ENCODE results near the gene DPPA5. TPM values are rescaled to one million over a fixed set of nuclear protein-coding genes. Genes with fewer than 3 reads are reported as not detected.

Gene DPPA5
- polyA plus RNA-seq, 1 donor from 2014 or later, result not detected

DNA sequence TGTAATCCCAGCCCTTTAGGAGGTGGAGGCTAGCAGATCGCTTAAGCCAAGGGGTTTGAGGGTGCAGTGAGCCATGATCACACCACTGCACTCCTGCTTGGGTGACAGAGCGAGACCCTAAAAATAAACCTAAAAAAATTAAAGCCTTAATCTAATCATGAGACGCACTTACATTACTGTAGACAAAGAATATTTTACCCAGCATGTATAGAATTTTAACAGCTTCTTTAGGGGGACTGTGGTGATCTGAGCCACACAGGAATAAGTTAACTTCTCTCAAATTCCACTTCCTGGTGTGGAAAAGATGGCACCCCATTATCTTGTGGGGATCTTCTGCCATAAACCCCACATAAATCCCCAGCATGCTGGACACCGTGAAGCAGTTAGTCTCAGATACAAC is 17.9 kb upstream of the DPPA5 start:
- Histone ChIP-seq H3K9me2 (ENCODE audit: insufficient read depth, low read length) (no peaks in the 10 kb centered on the region), H4K20me1 (ENCODE audit: insufficient read depth) (no peaks in the 10 kb centered on the region), H2AFZ (ENCODE audit: low read depth, low read length) (no peak overlapping the region), H3K27me3 (ENCODE audit: insufficient read depth, low read depth, low read length) (no peaks in the 10 kb centered on the region), H3K9ac (ENCODE audit: low read length) (no peak overlapping the region), H3K79me2 (replicated peaks; ENCODE audit: insufficient read depth, low read length) (no peaks in the 10 kb centered on the region), H3F3A (ENCODE audit: insufficient read depth, low read length, poor library complexity, severe bottlenecking) (no peaks in the 10 kb centered on the region), H3K27ac (ENCODE audit: low read length) (no peak overlapping the region), H3K4me2 (ENCODE audit: low read length) (no peak overlapping the region), H3K36me3 (ENCODE audit: insufficient read depth, low read length) (no peaks in the 10 kb centered on the region), H3K9me3 (ENCODE audit: low read length) (no peaks in the 10 kb centered on the region), H3K4me3 (ENCODE audit: low read length) (no peak overlapping the region)
- TF ChIP-seq EZH2 (IDR thresholded peaks at IDR 0.05; ENCODE audit: borderline replicate concordance, insufficient read depth, low read length, poor library complexity, severe bottlenecking) (no peak), TAF1 (IDR thresholded peaks at IDR 0.05; ENCODE audit: low read depth) (no peak), MXI1 (conservative IDR thresholded peaks at IDR 0.05; ENCODE audit: poor library complexity, severe bottlenecking) (no peak), EP300 (conservative IDR thresholded peaks at IDR 0.05; ENCODE audit: poor library complexity, severe bottlenecking) (no peak), SMC3 (conservative IDR thresholded peaks at IDR 0.05; ENCODE audit: poor library complexity) (no peak), RAD21 (conservative IDR thresholded peaks at IDR 0.05) (no peak)
- TF ChIP-seq, protein P1, sequence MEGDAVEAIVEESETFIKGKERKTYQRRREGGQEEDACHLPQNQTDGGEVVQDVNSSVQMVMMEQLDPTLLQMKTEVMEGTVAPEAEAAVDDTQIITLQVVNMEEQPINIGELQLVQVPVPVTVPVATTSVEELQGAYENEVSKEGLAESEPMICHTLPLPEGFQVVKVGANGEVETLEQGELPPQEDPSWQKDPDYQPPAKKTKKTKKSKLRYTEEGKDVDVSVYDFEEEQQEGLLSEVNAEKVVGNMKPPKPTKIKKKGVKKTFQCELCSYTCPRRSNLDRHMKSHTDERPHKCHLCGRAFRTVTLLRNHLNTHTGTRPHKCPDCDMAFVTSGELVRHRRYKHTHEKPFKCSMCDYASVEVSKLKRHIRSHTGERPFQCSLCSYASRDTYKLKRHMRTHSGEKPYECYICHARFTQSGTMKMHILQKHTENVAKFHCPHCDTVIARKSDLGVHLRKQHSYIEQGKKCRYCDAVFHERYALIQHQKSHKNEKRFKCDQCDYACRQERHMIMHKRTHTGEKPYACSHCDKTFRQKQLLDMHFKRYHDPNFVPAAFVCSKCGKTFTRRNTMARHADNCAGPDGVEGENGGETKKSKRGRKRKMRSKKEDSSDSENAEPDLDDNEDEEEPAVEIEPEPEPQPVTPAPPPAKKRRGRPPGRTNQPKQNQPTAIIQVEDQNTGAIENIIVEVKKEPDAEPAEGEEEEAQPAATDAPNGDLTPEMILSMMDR (IDR thresholded peaks at IDR 0.05; ENCODE audit: poor library complexity, severe bottlenecking), result no peak

GRCh38 chr6:73369563-73369962 is 15.5 kb upstream of the DPPA5 start, which contains the start of gene OOEP:
Gene OOEP (minus strand): TSS chr6:73369897. CDS start chr6:73369792, 105 bp downstream.
- Histone ChIP-seq H3K9me3 (ENCODE audit: low read length) (no peaks in the 10 kb centered on the region), H3K27ac (ENCODE audit: low read length) (no peak within 1 kb of the TSS), H3F3A (ENCODE audit: insufficient read depth, low read length, poor library complexity, severe bottlenecking) (no peaks in the 10 kb centered on the region), H2AFZ (ENCODE audit: low read depth, low read length) (no peak within 1 kb of the TSS), H3K27me3 (ENCODE audit: insufficient read depth, low read depth, low read length) (no peaks in the 10 kb centered on the region), H3K4me2 (ENCODE audit: low read length) (no peak within 1 kb of the TSS), H3K9ac (ENCODE audit: low read length) (no peak within 1 kb of the TSS), H3K36me3 (ENCODE audit: insufficient read depth, low read length) (no peaks in the 10 kb centered on the region), H3K4me3 (ENCODE audit: low read length) (no peak within 1 kb of the TSS), H3K79me2 (replicated peaks; ENCODE audit: insufficient read depth, low read length) (no peaks in the 10 kb centered on the region), H4K20me1 (ENCODE audit: insufficient read depth) (no peaks in the 10 kb centered on the region), H3K9me2 (ENCODE audit: insufficient read depth, low read length) (no peaks in the 10 kb centered on the region)
- no peak for TF ChIP-seq EP300 (conservative IDR thresholded peaks at IDR 0.05; ENCODE audit: poor library complexity, severe bottlenecking)
- TF ChIP-seq, protein P1 (IDR thresholded peaks at IDR 0.05; ENCODE audit: poor library complexity, severe bottlenecking), result no peak
- no peak for TF ChIP-seq EZH2 (IDR thresholded peaks at IDR 0.05; ENCODE audit: borderline replicate concordance, insufficient read depth, low read length, poor library complexity, severe bottlenecking)
- TF ChIP-seq, protein P2, sequence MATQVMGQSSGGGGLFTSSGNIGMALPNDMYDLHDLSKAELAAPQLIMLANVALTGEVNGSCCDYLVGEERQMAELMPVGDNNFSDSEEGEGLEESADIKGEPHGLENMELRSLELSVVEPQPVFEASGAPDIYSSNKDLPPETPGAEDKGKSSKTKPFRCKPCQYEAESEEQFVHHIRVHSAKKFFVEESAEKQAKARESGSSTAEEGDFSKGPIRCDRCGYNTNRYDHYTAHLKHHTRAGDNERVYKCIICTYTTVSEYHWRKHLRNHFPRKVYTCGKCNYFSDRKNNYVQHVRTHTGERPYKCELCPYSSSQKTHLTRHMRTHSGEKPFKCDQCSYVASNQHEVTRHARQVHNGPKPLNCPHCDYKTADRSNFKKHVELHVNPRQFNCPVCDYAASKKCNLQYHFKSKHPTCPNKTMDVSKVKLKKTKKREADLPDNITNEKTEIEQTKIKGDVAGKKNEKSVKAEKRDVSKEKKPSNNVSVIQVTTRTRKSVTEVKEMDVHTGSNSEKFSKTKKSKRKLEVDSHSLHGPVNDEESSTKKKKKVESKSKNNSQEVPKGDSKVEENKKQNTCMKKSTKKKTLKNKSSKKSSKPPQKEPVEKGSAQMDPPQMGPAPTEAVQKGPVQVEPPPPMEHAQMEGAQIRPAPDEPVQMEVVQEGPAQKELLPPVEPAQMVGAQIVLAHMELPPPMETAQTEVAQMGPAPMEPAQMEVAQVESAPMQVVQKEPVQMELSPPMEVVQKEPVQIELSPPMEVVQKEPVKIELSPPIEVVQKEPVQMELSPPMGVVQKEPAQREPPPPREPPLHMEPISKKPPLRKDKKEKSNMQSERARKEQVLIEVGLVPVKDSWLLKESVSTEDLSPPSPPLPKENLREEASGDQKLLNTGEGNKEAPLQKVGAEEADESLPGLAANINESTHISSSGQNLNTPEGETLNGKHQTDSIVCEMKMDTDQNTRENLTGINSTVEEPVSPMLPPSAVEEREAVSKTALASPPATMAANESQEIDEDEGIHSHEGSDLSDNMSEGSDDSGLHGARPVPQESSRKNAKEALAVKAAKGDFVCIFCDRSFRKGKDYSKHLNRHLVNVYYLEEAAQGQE (IDR thresholded peaks at IDR 0.05; ENCODE audit: borderline replicate concordance), result no peak
- TF ChIP-seq RAD21 (conservative IDR thresholded peaks at IDR 0.05), result no peak
- no peak for TF ChIP-seq MXI1 (conservative IDR thresholded peaks at IDR 0.05; ENCODE audit: poor library complexity, severe bottlenecking)
- no peak for TF ChIP-seq POLR2AphosphoS5 (IDR thresholded peaks at IDR 0.05)
- TF ChIP-seq SMC3 (conservative IDR thresholded peaks at IDR 0.05; ENCODE audit: poor library complexity), result no peak
